Ishikawa (cell line): ENCODE results near the gene PLPPR5.

Source experiments
- EGR1 ChIP-seq: IDR thresholded peaks from 2 replicates; pipeline ENCODE4 v1.6.1; 2012
- EP300 ChIP-seq: IDR thresholded peaks from 2 replicates; pipeline ENCODE4 v1.6.1; 2012; ENCODE audit warnings: borderline replicate concordance
- NFIC ChIP-seq: IDR thresholded peaks from 2 replicates; pipeline ENCODE4 v1.6.1; 2012
- RAD21 ChIP-seq: IDR thresholded peaks from 2 replicates; pipeline ENCODE4 v1.6.1; 2012; ENCODE audit warnings: low read depth
- TAF1 ChIP-seq: IDR thresholded peaks from 2 replicates; pipeline ENCODE4 v1.6.1; 2012; ENCODE audit warnings: low read depth, mild to moderate bottlenecking
- TCF12 ChIP-seq: IDR thresholded peaks from 2 replicates; pipeline ENCODE4 v1.6.1; 2012; ENCODE audit warnings: low read depth
- YY1 ChIP-seq: IDR thresholded peaks from 2 replicates; pipeline ENCODE4 v1.6.1; 2012; ENCODE audit warnings: low read depth
- TF ChIP-seq, protein P1 (sequence below): IDR thresholded peaks from 2 replicates; pipeline ENCODE4 v1.6.1; 2012; ENCODE audit warnings: low read depth, mild to moderate bottlenecking

DNA sequence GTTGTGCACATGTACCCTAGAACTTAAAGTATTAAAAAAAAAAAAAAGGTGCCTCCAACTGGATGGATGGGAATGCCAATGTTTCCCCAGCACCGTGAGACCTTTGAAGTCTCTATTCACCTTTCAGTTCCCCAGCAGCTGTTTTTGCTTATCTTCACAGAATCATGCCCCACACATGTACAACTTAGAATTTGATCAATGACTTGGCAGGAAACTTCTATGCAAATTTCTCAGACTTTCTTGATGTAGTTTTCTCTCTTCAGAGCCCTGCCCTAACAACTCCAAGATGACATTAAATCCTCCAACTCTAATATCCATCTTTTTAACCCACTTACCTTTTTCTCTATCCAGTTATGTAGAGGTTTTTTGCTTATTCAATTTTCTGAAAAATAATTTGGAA, 144.3 kb downstream of the PLPPR5 start:
- TF ChIP-seq EP300 (no peak), TAF1 (no peak), RAD21 (no peak), YY1 (no peak), EGR1 (no peak), TCF12 (no peak), NFIC (no peak)
- TF ChIP-seq, protein P1, sequence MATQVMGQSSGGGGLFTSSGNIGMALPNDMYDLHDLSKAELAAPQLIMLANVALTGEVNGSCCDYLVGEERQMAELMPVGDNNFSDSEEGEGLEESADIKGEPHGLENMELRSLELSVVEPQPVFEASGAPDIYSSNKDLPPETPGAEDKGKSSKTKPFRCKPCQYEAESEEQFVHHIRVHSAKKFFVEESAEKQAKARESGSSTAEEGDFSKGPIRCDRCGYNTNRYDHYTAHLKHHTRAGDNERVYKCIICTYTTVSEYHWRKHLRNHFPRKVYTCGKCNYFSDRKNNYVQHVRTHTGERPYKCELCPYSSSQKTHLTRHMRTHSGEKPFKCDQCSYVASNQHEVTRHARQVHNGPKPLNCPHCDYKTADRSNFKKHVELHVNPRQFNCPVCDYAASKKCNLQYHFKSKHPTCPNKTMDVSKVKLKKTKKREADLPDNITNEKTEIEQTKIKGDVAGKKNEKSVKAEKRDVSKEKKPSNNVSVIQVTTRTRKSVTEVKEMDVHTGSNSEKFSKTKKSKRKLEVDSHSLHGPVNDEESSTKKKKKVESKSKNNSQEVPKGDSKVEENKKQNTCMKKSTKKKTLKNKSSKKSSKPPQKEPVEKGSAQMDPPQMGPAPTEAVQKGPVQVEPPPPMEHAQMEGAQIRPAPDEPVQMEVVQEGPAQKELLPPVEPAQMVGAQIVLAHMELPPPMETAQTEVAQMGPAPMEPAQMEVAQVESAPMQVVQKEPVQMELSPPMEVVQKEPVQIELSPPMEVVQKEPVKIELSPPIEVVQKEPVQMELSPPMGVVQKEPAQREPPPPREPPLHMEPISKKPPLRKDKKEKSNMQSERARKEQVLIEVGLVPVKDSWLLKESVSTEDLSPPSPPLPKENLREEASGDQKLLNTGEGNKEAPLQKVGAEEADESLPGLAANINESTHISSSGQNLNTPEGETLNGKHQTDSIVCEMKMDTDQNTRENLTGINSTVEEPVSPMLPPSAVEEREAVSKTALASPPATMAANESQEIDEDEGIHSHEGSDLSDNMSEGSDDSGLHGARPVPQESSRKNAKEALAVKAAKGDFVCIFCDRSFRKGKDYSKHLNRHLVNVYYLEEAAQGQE, result no peak
